KMS-11 (cell line): ENCODE measurements around the gene ALKAL2.

ENCODE experiments used
- H2AFZ ChIP-seq: fragments of 200-600 bp; sonication (generic); 2 replicates; pipeline ENCODE4 v1.6.1; 2016; ENCODE audit warnings: antibody characterized with exemption, mixed run types, low read depth
- H3K27ac ChIP-seq: fragments of 200-600 bp; sonication (generic); 2 replicates; pipeline ENCODE4 v1.6.1; 2016; ENCODE audit warnings: mild to moderate bottlenecking, mixed run types
- H3K27me3 ChIP-seq: fragments of 200-600 bp; sonication (generic); 2 replicates; pipeline ENCODE4 v1.6.1; 2017; ENCODE audit warnings: mild to moderate bottlenecking, low read depth, mixed run types, moderate library complexity; ENCODE audit not compliant: insufficient read depth
- H3K36me3 ChIP-seq: fragments of 200-600 bp; sonication (generic); 2 replicates; pipeline ENCODE4 v1.6.1; 2017; ENCODE audit warnings: mild to moderate bottlenecking, mixed run types; ENCODE audit not compliant: insufficient read depth
- H3K4me1 ChIP-seq: fragments of 200-600 bp; sonication (generic); 2 replicates; pipeline ENCODE4 v1.6.1; 2016; ENCODE audit warnings: mild to moderate bottlenecking, low read depth, mixed run types; ENCODE audit not compliant: poor library complexity, severe bottlenecking
- H3K4me2 ChIP-seq: fragments of 200-600 bp; sonication (generic); 2 replicates; pipeline ENCODE4 v1.7.0; 2016; ENCODE audit warnings: mild to moderate bottlenecking, mixed run types
- H3K4me3 ChIP-seq: fragments of 200-600 bp; sonication (generic); IDR thresholded peaks from 2 replicates; pipeline ENCODE4 v1.6.1; 2017; ENCODE audit warnings: low read depth, low read length, mixed read lengths; ENCODE audit not compliant: insufficient read depth
- H3K79me2 ChIP-seq: fragments of 200-600 bp; sonication (generic); 2 replicates; pipeline ENCODE4 v1.6.1; 2016; ENCODE audit warnings: low read depth, mixed run types; ENCODE audit not compliant: insufficient read depth
- H3K9ac ChIP-seq: fragments of 200-600 bp; sonication (generic); 2 replicates; pipeline ENCODE4 v1.6.1; 2016; ENCODE audit warnings: mild to moderate bottlenecking, mixed run types
- H4K20me1 ChIP-seq: fragments of 200-600 bp; sonication (generic); 2 replicates; pipeline ENCODE4 v1.6.1; 2016; ENCODE audit warnings: mild to moderate bottlenecking, mixed run types; ENCODE audit not compliant: insufficient read depth
- TF ChIP-seq, protein P1 (sequence below): fragments of 200-600 bp; sonication (generic); conservative IDR thresholded peaks from 2 replicates; pipeline ENCODE4 v1.6.1; 2017; ENCODE audit warnings: low read depth, mild to moderate bottlenecking, antibody characterized with exemption, low read length, moderate library complexity, mixed read lengths

ALKAL2 gene

DNA sequence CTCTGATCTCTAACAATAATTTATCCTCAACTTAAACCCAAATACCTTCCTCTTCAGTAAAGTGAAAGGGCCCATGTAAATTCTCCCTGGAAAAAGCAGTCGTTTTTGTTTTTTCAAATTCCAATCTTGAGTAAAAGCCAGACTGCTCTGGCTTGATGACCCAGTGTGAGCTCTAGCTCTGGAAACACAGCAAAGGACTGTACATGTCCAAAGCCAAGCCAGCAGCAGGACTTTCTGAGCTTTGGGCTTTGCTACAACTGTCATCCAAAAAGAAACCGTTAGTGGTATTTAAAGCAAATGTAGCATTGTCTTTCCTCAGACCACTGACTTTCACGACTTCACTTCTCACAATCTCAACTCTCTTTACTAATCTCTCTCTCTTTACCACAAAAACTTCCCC is 49.5 kb downstream of the ALKAL2 start:
- TF ChIP-seq, protein P1, sequence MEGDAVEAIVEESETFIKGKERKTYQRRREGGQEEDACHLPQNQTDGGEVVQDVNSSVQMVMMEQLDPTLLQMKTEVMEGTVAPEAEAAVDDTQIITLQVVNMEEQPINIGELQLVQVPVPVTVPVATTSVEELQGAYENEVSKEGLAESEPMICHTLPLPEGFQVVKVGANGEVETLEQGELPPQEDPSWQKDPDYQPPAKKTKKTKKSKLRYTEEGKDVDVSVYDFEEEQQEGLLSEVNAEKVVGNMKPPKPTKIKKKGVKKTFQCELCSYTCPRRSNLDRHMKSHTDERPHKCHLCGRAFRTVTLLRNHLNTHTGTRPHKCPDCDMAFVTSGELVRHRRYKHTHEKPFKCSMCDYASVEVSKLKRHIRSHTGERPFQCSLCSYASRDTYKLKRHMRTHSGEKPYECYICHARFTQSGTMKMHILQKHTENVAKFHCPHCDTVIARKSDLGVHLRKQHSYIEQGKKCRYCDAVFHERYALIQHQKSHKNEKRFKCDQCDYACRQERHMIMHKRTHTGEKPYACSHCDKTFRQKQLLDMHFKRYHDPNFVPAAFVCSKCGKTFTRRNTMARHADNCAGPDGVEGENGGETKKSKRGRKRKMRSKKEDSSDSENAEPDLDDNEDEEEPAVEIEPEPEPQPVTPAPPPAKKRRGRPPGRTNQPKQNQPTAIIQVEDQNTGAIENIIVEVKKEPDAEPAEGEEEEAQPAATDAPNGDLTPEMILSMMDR: no peak
- H3K36me3 ChIP-seq: no peaks in the 10 kb centered on the region
- H4K20me1 ChIP-seq: no peaks in the 10 kb centered on the region
- H2AFZ ChIP-seq: no peak overlapping the region
- H3K4me2 ChIP-seq: no peak overlapping the region
- H3K27me3 ChIP-seq: no peaks in the 10 kb centered on the region
- H3K9ac ChIP-seq: no peak overlapping the region
- no peak overlapping the region for H3K27ac ChIP-seq
- H3K4me1 ChIP-seq: no peaks in the 10 kb centered on the region
- H3K4me3 ChIP-seq: no peak overlapping the region
- no peaks in the 10 kb centered on the region for H3K79me2 ChIP-seq

DNA sequence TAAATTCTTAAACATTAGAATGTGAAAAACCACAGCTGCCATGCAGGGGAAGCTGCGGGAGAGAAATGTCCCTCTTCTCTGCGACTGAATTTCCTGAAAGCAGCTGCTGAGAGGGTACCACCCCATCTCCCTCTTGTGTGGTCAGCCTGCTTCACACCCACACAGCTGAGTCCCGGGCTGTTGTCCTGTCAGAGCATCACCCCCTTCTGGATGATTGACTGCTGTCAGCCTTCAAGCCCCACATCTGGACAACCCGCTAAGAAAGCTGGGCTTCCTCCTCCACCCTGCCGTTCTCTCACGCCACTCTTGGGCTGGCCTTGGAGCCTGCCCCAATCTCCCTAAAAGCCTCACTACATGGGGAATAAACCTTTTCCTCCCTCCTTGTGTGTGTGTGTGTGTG is 50.0 kb downstream of the ALKAL2 start:
- H4K20me1 ChIP-seq: no peaks in the 10 kb centered on the region
- no peaks in the 10 kb centered on the region for H3K36me3 ChIP-seq
- H3K9ac ChIP-seq: no peak overlapping the region
- no peaks in the 10 kb centered on the region for H3K4me1 ChIP-seq
- H3K4me2 ChIP-seq: no peak overlapping the region
- H3K79me2 ChIP-seq: no peaks in the 10 kb centered on the region
- H3K27ac ChIP-seq: no peak overlapping the region
- H2AFZ ChIP-seq: no peak overlapping the region
- H3K27me3 ChIP-seq: no peaks in the 10 kb centered on the region
- H3K4me3 ChIP-seq: no peak overlapping the region
- TF ChIP-seq, protein P1: no peak

DNA sequence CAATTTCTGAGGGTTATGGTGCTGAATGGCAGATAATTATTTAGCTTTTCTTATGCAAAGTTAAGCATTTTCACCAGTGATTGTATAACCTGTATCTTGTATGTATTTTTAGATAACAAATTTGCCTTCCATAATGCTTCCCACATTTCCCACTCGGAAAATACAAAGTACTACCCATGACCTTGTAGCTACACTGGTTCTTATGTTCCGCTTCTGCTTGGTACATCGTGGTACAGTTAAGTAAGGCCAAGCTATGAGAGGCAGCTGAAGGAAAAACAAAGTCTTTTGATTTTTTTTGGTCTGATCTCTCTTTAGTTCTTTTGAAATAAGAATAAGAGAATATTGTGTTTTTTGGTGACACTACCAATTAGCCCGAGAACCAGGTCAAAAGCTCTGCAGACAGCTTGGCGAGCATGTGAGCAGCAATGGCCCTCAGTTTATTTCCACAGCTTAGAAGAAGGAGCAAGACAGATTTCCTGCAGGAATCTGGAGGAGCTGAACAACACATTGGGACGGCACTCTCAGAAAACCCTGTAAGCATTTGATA is 50.8 kb downstream of the ALKAL2 start:
- no peaks in the 10 kb centered on the region for H4K20me1 ChIP-seq
- no peaks in the 10 kb centered on the region for H3K27me3 ChIP-seq
- no peak overlapping the region for H3K27ac ChIP-seq
- TF ChIP-seq, protein P1: no peak
- H2AFZ ChIP-seq: no peak overlapping the region
- no peaks in the 10 kb centered on the region for H3K4me1 ChIP-seq
- H3K79me2 ChIP-seq: no peaks in the 10 kb centered on the region
- H3K9ac ChIP-seq: no peak overlapping the region
- no peak overlapping the region for H3K4me3 ChIP-seq
- no peaks in the 10 kb centered on the region; the same call in 1 of the 2 replicates for H3K36me3 ChIP-seq
- H3K4me2 ChIP-seq: no peak overlapping the region

DNA sequence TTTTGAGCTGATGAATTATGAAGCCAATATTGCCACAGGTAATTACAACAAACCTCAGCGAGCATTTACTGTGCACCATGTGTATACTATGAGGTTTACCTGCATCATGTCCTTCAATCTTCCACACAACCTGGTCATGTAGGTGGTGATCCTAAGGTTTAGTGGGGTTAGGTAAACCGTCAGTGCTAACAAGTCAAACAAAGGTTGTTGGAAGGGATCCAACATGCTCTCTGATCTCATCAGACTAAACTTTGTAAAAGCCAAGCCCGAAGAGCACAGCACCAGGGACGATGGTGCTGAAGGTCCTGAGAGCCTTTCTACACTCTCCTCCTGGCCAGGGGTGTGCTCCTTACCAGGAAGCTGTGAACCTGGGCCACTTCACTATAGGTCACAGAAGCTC is 53.5 kb downstream of the ALKAL2 start:
- Histone ChIP-seq H3K4me2 (no peak overlapping the region), H2AFZ (no peak overlapping the region), H3K27ac (no peak overlapping the region), H4K20me1 (no peaks in the 10 kb centered on the region), H3K79me2 (no peaks in the 10 kb centered on the region), H3K4me1 (no peaks in the 10 kb centered on the region), H3K27me3 (no peaks in the 10 kb centered on the region), H3K4me3 (no peak overlapping the region), H3K36me3 (no peaks in the 10 kb centered on the region; the same call in 1 of the 2 replicates), H3K9ac (no peak overlapping the region)
- TF ChIP-seq, protein P1: no peak
